ENCODE data around the gene RANBP1.

The RANBP1 gene

GRCh38 chr22:20125201-20126174 lies 9.6 kb downstream of the RANBP1 start:
- DNase-seq, result no peak

DNA sequence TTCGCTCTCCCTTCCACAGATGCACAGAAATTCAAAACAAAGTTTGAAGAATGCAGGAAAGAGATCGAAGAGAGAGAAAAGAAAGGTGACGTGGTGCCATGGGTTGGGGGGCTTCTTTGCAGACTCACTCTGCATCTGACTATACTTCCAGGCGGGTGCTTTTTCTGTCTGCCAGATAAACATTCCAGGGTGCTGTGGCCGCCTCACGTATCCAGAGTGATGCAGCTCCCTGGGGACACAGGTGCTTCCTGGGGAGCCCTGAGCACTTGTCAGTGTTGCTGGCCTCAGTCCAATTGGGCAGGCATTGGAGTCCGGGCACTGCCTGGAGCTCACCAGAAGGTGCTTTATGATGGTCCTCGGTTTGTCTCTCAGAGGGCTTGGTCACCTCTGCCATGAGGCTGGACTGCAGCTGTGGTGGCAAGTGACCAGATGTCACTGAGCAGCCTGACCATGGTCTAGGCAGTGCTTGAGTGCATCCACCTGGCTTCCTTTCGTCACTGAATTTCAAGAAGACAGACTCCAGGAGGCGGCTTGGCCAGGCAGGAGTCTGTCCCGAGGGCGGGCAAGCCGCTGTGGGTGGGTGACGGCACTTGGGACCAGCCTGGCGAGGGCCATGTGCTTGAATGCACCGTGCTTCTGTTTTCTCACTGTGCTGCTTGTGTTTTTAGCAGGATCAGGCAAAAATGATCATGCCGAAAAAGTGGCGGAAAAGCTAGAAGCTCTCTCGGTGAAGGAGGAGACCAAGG lies 10.6 kb downstream of the RANBP1 start:
- no peak for DNase-seq

DNA sequence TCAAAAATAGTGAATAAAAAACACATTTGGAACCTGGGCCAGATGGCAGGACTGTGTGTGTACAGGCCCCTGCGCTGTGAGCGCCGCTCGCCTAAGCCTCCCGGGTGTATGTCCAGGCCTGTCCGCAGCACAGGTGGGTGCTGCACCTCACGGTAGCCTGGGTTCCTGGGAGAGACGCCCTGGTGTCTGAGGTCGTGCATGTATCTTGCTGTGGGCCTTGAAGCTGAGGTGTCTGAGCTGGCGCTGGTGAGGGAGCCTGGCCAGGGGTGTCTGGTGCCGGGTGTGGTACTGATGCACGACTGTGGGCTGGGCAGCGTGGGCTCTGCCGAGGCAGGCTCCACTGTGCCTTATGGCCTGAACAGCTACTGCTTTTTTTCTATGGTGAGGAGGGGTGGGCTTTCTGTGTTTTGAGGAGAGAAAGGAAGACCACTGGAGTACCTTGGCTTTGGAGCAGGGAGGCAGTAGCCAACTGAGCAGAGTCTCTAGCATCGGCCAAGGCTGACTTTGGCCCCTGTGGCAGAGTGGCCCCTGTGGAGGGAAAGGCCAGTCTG lies 11.5 kb downstream of the RANBP1 start:
- no peak for DNase-seq

DNA sequence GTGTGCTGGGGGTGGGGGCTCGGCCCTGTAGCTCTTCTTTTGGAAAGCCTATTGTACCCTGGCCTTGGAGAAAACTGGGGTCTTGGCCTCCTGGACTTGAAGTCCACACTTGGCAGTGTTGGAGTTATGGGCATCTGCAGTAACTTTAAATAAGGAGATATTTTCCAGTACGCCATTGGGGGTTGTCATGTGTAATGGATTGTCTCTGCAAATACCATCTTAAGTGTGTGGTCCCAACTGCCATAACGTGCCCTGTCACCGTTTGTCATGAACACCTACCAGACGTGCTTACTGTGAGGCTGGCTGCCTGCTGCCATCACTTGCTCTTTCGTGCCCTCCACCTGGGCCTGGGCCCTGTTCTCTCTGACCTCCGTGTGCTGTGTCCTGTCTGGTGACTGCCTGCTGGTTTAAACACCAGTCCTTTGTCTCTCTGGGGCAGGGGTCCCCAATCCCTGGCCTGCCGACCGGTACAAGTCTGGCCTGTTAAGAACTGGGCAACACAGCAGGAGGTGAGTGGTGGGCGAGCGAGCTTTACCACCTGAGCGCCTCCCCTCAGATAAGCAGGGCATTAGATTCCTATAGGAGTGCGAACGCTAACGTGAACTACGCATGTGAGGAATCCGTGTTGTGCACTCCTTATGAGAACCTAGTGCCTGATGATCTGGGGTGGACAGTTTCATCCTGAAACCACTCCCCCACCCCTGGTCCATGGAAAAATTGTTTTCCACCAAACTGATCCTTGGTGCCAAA lies 12.1 kb downstream of the RANBP1 start:
- DNase-seq, result no peak

DNA sequence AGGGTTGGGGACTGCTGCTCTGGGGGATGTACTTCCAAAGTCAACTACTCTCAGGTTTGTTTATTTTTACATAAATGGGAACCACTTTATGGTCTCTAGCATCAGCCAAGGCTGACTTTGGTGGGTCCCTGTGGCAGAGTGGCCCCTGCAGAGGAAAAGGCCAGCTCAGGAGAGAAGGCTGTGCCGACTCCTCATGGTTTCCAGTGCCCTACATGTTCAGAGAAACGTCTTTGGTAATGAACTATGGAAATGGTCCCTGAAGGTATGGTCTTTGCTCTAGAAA lies 12.7 kb downstream of the RANBP1 start:
- DNase-seq, result no peak

- peak; percentile 25 for DNase-seq
These were observed 13.2 kb downstream of the RANBP1 start for GRCh38 chr22:20128902-20129746.

DNA sequence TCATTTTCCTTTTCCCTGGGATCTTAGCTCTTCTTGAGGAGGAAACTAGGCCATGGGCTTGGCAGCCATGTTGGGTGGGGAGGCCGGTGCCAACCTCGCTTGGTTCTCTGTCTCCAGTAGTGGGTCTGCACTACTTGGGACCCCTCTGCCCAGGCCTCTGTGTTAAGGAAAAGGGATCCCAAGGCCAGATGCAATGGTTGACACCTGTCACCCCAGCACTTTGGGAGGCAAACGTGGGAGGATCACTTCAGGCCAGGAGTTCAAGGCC lies 13.8 kb downstream of the RANBP1 start:
- no peak for DNase-seq

DNA sequence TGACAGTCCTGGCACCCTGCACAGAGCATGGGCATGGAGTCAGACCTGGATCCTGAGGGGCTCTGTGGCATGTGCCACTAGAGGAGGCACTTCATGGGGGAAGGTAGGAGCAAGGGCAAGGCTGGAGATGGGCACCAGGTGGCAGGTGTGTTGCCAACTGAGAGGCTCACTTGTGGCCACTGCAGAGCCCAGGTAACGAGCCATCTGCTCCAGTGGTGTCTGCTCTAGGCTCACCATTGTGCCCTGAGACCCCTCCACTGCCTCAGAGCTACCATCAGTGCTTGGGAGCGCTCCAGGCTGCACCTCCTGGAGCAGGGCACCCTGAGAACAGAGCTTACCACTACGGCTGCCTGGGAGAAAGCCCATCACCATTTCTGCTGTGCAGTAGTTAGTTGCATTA lies 14.4 kb downstream of the RANBP1 start:
- no peak for DNase-seq

DNA sequence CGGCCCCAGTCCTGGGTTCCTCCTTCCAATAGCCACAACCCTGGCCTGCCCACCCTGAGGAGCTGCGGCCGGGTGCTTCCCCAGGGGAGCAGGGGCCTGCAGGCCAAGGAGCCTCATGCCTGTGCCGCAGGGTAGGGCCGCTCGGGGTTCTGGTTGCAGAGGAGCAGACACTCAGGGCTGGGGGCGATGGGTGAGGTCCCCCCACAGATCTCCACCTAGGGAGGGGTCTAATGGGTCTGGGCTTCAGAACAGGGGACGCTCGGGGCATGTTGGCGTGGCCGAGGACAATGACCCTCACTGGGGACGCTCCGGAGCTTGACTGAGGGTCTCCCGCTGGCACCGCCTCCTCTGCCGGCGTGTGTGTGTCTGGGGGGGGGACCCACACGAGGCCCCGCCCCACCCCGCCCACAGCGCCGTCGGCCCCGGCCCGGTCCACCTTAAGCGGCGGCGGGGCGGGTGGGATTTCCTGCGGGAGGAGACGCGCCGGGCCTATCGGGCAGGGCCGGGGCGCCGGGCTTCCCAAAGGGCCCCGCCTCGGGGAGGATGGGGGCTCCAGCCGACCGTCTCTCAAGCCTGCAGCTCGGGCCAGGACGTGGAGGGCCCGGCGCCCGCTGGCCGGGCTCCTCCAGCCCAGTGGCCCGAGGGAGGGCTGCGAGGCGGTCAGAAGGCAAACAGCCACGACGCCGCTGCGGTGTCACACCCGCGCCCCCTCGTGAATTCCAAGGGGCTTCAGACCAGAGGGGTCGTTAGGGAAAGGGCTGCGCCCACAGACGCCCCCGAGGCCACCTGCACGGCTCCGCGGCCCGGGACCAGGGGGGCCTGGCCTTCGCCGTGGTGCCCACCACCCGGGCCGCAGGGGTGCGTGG lies 15.1 kb downstream of the RANBP1 start:
- no peak for DNase-seq

- no peak for DNase-seq
These were observed 15.6 kb downstream of the RANBP1 start, which contains the start of gene ZDHHC8 for GRCh38 chr22:20131597-20131858. Gene ZDHHC8 (plus strand): TSS chr22:20131804. CDS start chr22:20131948, 144 bp downstream.

DNA sequence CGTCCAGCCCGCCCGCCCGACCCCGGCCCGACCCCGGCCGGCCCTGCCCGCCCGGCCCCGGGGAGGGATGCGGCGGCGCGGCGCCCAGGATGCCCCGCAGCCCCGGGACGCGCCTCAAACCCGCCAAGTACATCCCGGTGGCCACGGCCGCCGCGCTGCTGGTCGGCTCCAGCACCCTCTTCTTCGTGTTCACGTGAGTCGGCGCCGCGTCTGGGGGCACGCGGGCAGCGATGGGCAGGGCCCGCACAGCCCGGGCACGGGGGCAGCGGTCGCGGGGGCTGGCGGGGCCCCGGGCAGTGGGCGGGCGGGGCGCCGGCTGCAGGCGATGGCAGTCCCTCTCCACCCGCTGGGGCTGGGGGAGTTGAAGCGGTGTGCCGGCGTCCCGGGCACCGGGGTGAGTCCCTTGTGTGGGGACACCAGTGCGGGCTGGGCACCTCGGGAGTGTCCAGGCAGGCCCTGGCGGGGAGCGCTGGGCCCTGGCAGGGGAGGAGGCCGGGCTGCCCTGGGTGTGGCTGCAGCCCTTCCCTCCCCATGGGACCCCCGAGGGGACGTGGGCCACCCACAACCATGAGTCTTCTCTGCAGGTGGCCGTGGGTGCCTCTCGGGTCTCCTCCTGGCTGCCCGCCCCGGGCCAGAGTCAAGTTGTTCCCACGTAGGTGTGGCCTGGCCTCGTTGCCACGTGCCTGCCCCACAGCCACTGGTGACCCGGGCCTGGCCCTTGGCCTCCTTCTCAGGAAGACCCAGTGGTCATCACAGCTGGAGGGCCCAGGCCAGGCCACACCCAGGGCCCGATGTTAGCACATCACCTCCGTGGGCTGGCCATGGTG lies 16.2 kb downstream of the RANBP1 start:
- no peak for DNase-seq

- DNase-seq, result no peak
These were observed 16.9 kb downstream of the RANBP1 start for GRCh38 chr22:20132686-20133246.

DNA sequence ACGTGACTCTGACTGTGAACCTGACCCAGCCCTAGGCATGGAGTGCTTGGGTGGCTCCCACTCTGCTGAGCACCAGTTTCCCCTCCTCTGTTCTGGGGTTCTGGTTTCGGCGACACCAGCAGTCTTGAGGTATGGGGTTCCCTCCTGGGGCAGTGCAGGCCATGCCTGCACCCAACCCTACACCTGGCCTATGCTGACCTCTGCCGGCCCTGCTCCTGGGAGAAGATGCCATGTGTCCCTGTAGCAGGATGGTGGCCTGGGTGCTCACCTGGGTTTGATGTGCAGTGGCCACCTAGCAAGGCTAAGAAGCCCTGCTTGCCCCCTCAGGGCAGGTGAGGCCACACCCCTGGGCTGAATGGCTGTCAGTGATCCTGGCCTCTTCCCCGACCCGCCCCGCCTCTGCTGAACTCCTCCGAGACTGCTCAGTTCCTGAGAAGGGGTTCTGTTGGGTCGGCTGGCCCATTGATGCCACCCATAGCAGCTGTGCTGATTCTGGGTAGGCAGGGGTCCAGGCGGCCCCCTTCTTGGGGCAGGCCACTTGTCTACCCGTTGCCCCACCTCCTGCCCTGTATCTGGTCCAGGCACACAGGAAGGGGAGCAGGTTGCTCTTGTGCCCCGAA lies 18.1 kb downstream of the RANBP1 start:
- no peak for DNase-seq

- DNase-seq, result no peak
These were observed 19.4 kb downstream of the RANBP1 start for GRCh38 chr22:20135265-20135664.

DNA sequence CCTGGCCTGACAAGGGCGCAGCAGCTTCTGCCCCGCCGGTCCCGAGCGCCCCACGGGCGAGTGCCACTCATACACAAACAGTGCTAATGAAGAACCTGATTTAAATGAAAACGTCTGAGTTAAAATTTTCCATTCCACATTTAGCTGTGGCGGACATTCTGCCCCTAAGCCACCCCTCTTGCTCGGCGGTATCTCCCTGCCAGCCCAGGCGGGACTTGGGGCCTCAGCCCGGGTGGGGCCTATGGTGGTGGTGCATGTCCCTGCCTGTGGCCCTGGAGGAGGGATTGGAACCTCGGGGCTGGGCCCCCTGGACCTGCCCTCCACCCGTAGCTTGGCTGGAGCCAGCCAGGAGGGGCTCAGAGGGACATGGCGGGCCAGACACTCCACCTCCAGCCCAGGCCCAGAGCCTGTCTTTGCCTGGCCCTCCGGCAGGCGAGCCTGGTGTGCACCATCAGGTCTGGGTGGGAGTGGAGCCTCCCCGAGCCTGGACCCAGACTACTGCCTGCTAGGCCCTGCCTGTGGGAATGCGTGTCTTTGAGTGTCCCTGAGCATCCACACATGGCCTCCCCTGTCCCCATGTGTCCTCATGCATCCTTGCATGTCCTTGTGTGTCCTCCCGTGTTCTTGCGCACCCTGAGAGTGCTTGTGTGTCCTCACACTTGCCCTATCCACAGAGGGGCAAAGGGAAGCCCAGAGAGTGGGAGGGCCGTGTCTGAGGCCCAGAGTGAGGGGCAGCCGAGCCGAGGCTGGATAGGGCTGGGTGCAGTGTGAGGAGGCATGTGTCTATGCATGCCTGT lies 20.1 kb downstream of the RANBP1 start:
- no peak for DNase-seq

DNA sequence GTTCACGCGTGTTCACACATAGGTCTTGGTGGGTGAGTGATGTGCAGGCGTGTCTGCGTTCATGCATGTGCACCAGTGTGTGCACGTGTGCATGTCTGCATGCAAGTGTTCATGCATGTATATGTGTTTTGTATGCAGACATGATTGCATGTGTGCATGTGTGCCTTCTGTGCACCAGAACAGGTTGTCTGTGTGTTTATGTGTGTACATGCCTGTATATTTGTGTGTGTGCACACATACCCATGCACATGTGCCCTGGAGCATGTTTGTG lies 20.6 kb downstream of the RANBP1 start:
- no peak for DNase-seq

GRCh38 chr22:20137113-20137512 lies 21.2 kb downstream of the RANBP1 start:
- DNase-seq, result no peak

GRCh38 chr22:20137671-20138416 lies 21.9 kb downstream of the RANBP1 start:
- no peak for DNase-seq

GRCh38 chr22:20138417-20138738 lies 22.5 kb downstream of the RANBP1 start:
- DNase-seq, result no peak
